ENCODE results near the gene TSTD2.

The TSTD2 gene

DNA sequence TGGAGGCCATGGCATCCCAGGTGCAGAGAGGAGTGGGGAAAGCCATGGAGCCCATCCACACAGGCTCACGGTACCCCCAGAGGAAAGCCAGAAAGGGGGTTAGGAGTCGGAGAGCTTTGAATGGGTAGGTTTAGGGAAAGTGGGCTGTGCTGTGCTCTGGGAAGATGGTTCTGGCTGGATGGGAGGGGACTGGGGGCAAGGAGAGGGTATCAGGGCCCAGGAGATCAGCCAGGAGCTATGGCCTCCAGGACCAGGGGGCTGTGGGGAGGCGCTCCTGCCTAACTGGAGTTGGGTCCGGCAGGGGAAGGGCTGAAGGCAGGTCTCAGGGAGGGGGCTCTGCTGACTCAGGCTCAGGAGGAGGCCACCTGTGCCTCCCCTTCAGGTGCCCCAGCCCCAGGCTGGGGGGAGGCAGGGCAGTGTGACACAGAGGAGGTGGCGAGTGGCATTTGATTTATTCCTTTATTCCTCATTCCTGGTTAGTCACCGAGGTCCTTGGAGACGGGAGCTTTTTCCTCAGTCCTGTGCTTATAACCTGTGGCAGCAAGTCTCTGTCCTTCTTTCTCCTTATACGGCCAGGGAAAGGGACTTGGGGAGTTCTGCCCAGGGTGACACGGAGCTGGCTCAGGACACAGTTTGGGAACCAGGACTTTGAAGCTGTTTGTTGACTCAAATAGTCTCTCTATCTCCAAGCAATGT, 60.8 kb downstream of the TSTD2 start:
- H3K4me3 Mint-ChIP-seq, result no peak overlapping the region
- no peak overlapping the region for H3K27ac Mint-ChIP-seq
- peaks cover 10% of the 10 kb centered on the region for H3K4me1 Mint-ChIP-seq (ENCODE audit: low read depth)
- no peaks in the 10 kb centered on the region for H3K36me3 Mint-ChIP-seq (ENCODE audit: low read depth)
- H3K9me3 Mint-ChIP-seq, result no peaks in the 10 kb centered on the region
- intact Hi-C loops (cut with micrococcal nuclease), result no loop called here
- H3K27me3 Mint-ChIP-seq, result peaks cover 3% of the 10 kb centered on the region

DNA sequence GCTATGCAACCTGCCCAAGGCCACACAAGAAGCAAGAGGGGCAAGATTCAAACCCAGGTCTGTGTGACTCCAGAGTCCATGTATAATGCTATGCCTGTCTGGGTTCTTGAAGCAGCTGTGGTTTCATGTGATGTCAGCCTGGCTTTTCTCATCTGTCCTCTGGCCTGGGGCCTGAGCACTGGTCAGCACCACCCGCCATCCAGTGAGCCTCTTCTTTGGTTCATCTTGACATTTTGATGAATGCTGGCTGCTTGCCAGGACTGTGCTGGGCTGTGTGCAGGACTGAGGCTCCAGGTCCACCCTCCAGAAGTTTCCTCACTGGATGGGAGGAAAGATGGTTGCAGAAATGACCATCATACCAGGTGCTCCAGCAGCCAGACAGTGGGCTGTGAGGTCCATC, 61.5 kb downstream of the TSTD2 start:
- Mint-ChIP-seq H3K9me3 (no peaks in the 10 kb centered on the region), H3K27ac (no peak overlapping the region), H3K36me3 (ENCODE audit: low read depth) (no peaks in the 10 kb centered on the region), H3K27me3 (peaks cover 3% of the 10 kb centered on the region), H3K4me3 (no peak overlapping the region), H3K4me1 (ENCODE audit: low read depth) (peaks cover 5% of the 10 kb centered on the region)
- intact Hi-C loops (cut with micrococcal nuclease), result no loop called here

DNA sequence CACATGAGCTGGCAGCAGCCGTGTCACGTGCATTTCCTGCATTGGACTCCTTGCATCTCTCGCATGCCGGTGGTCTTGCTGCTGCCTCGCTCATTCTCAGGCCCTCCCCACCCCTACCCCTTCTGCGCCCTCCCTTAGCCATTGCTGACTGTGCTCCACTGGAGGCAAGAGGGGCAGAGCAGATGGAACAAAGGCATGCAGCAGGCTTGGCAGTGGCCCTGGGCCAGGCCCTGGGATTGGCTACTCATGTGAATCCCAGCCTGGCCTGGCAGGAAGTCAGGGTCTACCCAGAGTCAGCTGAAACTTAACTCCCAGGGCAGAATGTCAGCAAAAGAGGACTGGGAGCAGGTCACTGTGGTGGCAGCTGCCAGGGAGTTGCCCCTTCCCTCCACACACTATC, 62.3 kb downstream of the TSTD2 start:
- Mint-ChIP-seq H3K27ac (no peak overlapping the region), H3K9me3 (no peaks in the 10 kb centered on the region), H3K4me1 (ENCODE audit: low read depth) (peaks cover 5% of the 10 kb centered on the region), H3K36me3 (ENCODE audit: low read depth) (no peaks in the 10 kb centered on the region), H3K27me3 (peaks cover 3% of the 10 kb centered on the region), H3K4me3 (no peak overlapping the region)
- intact Hi-C loops (cut with micrococcal nuclease), result no loop called here

DNA sequence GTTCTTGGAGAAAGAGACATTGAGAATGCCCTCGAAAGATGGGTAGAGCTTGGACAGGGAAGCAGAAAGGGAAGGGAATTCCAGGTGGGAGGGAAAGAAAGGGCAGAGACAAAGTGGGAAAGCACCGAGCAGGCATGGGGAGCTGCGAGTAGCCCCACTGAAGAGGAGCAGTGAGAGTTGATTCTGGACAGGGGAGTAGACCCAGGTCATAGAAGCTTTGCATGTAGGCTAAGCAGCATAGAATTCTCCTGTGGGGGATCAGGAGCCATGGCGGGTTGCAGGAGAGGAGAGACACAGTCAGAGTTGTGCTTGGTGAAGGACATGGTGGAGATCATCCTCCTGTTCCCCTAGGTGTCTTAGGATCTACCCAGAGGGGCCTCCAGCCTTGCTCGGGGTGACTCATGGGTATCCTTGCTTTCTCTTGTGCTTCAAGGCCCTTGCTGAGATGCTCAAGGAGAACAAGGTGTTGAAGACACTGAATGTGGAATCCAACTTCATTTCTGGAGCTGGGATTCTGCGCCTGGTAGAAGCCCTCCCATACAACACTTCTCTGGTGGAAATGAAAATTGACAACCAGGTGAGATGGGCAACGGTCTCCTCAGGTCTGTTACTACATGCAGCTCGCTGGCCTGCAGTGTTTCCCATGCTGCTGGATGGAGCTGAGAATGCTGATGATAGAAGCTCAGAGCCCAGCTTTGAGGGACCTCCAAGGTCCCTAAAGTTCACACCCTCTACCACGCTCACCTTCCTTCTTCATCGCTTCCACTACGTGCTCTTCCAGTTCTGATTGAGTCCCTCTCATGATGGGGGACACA, 64.5 kb downstream of the TSTD2 start:
- Mint-ChIP-seq H3K36me3 (ENCODE audit: low read depth) (no peaks in the 10 kb centered on the region), H3K4me1 (ENCODE audit: low read depth) (no peaks in the 10 kb centered on the region), H3K9me3 (no peaks in the 10 kb centered on the region), H3K27me3 (no peaks in the 10 kb centered on the region), H3K4me3 (no peak overlapping the region), H3K27ac (no peak overlapping the region)
- intact Hi-C loops (cut with micrococcal nuclease), result no loop called here

DNA sequence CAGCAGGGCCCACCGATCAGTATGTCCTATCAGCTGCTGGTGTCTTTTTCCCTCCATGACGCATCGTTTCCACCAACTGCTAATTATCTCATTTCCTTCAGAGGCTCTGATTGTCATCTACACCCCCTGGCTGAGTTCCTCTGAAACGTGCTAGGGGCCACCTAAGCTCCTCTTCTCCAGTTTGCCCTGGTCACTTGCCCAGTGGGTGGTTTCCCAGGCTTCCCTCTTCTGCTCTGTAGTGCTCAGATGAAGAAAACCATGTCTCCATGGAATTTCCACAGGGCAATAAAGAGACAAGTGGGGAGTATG, 65.3 kb downstream of the TSTD2 start:
- no peaks in the 10 kb centered on the region for H3K9me3 Mint-ChIP-seq
- H3K4me3 Mint-ChIP-seq, result no peak overlapping the region
- no peak overlapping the region for H3K27ac Mint-ChIP-seq
- no peaks in the 10 kb centered on the region for H3K27me3 Mint-ChIP-seq
- H3K36me3 Mint-ChIP-seq (ENCODE audit: low read depth), result no peaks in the 10 kb centered on the region
- no peaks in the 10 kb centered on the region for H3K4me1 Mint-ChIP-seq (ENCODE audit: low read depth)
- intact Hi-C loops (cut with micrococcal nuclease), result no loop called here

DNA sequence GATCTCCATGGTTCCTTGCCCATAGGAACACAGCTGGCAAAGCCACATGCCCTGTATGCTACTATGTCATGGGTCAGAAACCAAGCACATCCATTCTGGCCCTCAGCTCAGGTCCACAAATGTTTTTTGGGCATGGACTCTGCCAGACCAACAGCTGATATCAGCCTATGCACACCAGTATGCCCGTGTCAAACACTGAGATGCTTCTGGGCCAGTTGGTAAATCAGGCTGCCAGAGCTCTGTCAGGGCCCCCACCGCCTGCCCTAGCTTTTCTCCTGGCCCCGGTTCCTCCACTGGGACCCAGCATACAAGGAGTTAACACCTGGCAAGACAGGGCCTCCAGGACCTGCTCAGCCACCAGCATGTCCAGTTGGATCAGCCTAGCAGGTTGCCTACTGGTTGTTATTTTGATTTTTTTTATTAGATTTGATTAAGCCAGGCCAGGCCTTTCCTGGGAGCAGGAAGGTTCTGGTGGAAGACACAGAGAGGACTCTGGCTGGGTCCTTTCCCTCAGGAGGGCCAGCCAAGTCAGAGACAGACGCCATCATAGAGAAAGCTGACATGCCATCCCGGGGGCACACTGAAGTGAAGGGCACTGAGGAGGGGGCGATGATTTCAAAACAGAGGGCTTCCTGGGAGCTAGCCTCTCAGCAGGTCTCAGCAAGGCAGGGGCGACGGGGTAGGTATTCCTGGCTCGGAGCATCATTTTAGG, 65.8 kb downstream of the TSTD2 start:
- H3K4me1 Mint-ChIP-seq (ENCODE audit: low read depth), result no peaks in the 10 kb centered on the region
- no peak overlapping the region for H3K4me3 Mint-ChIP-seq
- H3K27ac Mint-ChIP-seq, result no peak overlapping the region
- intact Hi-C loops (cut with micrococcal nuclease), result no loop called here
- no peaks in the 10 kb centered on the region for H3K27me3 Mint-ChIP-seq
- no peaks in the 10 kb centered on the region for H3K36me3 Mint-ChIP-seq (ENCODE audit: low read depth)
- no peaks in the 10 kb centered on the region for H3K9me3 Mint-ChIP-seq

DNA sequence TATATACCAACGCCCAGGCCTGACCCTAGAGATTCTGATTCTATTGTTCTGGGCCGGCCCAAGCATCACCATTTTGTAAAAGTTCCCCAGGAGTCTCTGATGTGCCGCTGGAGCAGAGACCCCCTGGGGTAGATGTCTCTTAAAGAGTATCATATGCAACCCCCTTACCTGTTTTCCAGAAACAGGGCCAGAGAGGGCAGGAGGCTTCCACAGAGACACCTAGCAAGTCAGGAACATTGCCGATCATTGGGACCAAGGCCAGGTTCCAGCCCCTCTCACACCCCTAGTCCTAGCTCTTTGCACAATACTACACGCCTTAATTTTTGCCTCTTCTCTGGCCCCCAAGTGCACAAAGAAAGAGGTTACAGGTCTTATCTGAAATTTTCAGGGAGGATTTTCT, 67.9 kb downstream of the TSTD2 start:
- Mint-ChIP-seq H3K36me3 (ENCODE audit: low read depth) (no peaks in the 10 kb centered on the region), H3K9me3 (no peaks in the 10 kb centered on the region), H3K4me1 (ENCODE audit: low read depth) (peaks cover 7% of the 10 kb centered on the region), H3K27me3 (no peaks in the 10 kb centered on the region), H3K4me3 (no peak overlapping the region), H3K27ac (no peak overlapping the region)
- intact Hi-C loops (cut with micrococcal nuclease), result no loop called here

DNA sequence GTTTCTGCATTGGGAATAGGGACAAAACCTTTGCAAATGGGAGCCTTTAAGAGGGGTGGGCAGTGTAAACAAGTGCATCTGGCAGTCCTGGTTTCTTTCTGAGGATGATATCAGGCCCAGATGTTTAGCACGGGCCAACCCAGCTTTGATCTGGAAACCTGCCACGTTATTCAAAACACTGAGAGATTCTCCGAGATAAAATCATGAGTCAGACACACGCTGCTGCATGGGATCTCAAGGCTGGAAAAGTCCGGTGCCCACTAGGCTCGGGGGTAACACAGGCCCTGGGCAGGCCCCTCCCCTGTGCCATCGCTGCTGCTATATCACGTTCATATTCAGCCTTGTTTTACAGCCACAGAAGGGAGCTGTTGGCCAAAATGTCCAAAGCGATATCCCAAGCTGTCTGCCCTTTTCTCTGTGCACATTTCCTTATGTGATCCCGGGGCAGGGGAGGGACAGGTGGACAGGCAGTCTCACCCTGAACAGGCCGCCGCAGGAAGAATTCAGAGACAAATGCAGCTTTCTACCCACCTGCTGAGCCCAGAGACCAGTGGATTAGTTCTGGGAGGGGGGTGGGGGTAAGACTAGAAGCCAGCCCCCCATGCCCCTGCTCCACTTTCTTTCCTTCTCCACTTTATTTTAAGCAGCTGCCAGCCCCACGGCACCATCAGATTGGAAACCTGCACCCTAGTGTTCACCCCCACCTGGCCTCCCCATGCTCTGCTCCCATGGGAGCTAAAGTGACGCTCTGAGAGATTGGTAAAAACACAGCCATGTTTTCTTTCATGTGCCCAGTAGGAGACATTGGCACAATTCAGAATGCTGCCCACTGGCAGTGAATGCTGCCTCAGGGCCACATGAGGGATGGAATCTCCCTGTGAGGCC, 68.6 kb downstream of the TSTD2 start:
- Mint-ChIP-seq H3K27ac (no peak overlapping the region), H3K4me3 (no peak overlapping the region)
- intact Hi-C loops (cut with micrococcal nuclease), result no loop called here

DNA sequence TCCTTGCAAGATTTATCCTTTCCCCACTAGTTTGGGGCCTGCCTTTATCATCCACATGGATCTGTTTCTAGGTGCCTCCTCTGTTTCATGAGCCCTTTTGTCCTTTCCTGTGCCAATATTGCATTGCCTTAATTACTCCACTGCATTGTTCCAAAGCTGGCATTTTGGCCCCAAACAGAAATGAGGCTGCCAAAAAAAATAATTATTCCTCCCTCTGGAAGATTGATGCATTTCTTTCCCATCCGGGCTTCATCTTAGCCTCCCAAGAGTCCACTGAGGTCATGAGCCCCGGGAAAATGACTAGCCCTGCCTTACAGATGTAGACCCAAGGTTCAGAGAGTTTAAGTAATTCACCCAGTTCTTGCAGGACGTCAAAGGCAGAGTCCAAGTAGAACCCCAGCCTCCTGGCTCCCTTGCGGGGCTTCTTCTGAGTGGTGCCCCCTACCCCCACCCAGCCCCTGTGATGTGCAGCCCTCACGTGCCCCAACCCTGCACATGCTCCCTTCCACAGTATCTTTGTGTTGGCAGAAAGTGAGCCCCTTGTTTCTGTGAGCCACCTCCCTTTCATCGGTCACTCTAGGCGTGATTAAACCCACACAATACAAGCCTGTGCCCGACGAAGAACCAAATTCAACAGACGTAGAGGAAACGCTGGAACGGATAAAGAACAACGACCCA, 69.6 kb downstream of the TSTD2 start:
- peaks cover 7% of the 10 kb centered on the region for H3K4me1 Mint-ChIP-seq (ENCODE audit: low read depth)
- intact Hi-C loops (cut with micrococcal nuclease), result no loop called here
- H3K4me3 Mint-ChIP-seq, result no peak overlapping the region
- no peaks in the 10 kb centered on the region for H3K36me3 Mint-ChIP-seq (ENCODE audit: low read depth)
- H3K9me3 Mint-ChIP-seq, result no peaks in the 10 kb centered on the region
- H3K27ac Mint-ChIP-seq, result no peak overlapping the region
- H3K27me3 Mint-ChIP-seq, result no peaks in the 10 kb centered on the region

More for the DNA sequence above, 68.6 kb downstream of the TSTD2 start:
- H3K36me3 Mint-ChIP-seq (ENCODE audit: low read depth), result no peaks in the 10 kb centered on the region
- H3K27me3 Mint-ChIP-seq, result no peaks in the 10 kb centered on the region
- H3K9me3 Mint-ChIP-seq, result no peaks in the 10 kb centered on the region
- peaks cover 7% of the 10 kb centered on the region for H3K4me1 Mint-ChIP-seq (ENCODE audit: low read depth)

DNA sequence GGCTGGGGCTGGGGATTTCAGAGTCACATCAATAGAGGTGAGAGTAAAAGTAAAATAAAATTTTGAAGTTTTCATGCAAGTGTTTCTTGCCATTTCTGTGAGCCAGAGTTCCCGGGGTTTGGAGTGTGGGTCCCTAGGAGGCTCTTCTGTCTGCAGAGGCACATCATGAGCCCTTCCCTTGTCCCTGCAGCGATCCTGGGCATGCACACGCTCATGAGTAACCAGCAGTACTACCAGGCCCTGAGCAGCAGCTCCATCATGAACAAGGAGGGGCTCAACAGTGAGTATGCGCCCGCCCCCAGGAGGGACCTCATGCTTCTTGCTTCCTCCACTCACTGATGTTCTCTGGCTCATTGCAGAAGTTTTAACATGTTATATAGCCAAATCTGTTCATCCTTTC, 70.6 kb downstream of the TSTD2 start:
- no peaks in the 10 kb centered on the region for H3K27me3 Mint-ChIP-seq
- no peak overlapping the region for H3K4me3 Mint-ChIP-seq
- no peak overlapping the region for H3K27ac Mint-ChIP-seq
- peaks cover 14% of the 10 kb centered on the region for H3K4me1 Mint-ChIP-seq (ENCODE audit: low read depth)
- no peaks in the 10 kb centered on the region for H3K9me3 Mint-ChIP-seq
- intact Hi-C loops (cut with micrococcal nuclease), result no loop called here
- H3K36me3 Mint-ChIP-seq (ENCODE audit: low read depth), result no peaks in the 10 kb centered on the region

DNA sequence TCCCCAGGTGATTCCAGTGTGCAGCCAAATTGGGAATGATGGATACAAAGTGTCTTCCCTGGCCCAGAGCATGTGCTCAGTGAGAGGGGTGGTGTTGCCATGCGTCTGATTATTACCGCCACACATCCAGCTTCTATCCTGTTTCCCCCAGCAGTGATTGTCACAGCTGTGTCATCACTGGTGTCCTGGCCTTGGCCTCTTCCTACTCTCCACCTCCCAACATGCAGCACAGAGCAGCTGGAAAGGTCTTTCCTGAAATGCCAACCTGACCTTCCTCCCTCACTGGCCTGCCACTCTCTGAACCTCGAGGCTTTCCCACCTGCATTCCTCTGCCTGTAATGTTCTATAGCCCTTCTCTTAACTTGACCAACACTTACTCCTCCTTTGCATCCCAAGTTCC, 71.7 kb downstream of the TSTD2 start:
- Mint-ChIP-seq H3K36me3 (ENCODE audit: low read depth) (no peaks in the 10 kb centered on the region), H3K4me1 (ENCODE audit: low read depth) (peaks cover 21% of the 10 kb centered on the region), H3K27ac (no peak overlapping the region), H3K4me3 (no peak overlapping the region), H3K9me3 (no peaks in the 10 kb centered on the region), H3K27me3 (no peaks in the 10 kb centered on the region)
- intact Hi-C loops (cut with micrococcal nuclease), result no loop called here

DNA sequence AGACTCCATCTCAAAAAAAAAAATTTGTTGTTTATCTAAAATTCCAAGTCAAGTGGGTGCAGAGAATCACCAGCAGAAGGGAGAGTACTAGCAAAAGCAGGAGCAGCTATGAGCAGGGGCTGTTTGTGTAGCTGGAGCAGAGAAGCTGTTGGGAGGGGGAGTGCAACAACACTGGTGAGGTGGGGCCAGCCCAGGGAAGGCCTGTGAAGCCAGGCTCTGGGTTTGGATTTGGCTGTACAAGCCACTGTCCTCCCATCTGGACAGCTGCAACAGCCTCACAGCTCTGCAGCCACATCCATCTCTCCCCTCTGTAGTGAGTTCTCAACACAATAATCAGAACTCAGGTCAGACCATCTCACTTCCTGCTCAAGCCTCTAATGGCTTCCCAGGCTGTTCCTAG, 72.3 kb downstream of the TSTD2 start:
- Mint-ChIP-seq H3K4me3 (no peak overlapping the region), H3K27me3 (no peaks in the 10 kb centered on the region), H3K27ac (no peak overlapping the region), H3K9me3 (no peaks in the 10 kb centered on the region), H3K36me3 (ENCODE audit: low read depth) (no peaks in the 10 kb centered on the region), H3K4me1 (ENCODE audit: low read depth) (peaks cover 24% of the 10 kb centered on the region)
- intact Hi-C loops (cut with micrococcal nuclease), result no loop called here

DNA sequence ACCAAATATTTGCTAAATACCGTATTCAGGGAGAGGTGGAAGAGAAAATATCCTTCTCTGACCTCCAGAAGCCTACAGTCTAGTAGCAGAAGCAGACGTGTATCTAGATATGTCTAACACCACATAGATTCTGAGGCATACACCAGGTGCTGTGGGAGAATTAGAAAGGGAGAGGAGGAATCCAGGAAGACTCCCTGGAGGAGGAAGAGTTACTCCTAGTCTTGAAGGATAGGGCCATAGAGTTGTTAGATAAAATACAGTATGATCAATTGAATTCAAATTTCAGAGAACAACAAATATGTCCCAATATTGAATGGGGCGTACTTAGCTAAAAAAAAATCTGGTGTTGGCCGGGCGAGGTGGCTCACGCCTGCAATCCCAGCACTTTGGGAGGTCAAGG, 73.0 kb downstream of the TSTD2 start:
- H3K4me1 Mint-ChIP-seq (ENCODE audit: low read depth), result peaks cover 24% of the 10 kb centered on the region
- no peaks in the 10 kb centered on the region for H3K9me3 Mint-ChIP-seq
- no peak overlapping the region for H3K27ac Mint-ChIP-seq
- H3K4me3 Mint-ChIP-seq, result no peak overlapping the region
- H3K27me3 Mint-ChIP-seq, result no peaks in the 10 kb centered on the region
- intact Hi-C loops (cut with micrococcal nuclease), result no loop called here
- H3K36me3 Mint-ChIP-seq (ENCODE audit: low read depth), result no peaks in the 10 kb centered on the region

Data from dendritic cell treated with granulocyte-macrophage colony-stimulating factor and Interleukin-4, amounts not matched to agents 40 ng/mL and 50 ng/mL, for 4 days (primary cell).